ENCODE data around the gene CTDSPL2.

DNA sequence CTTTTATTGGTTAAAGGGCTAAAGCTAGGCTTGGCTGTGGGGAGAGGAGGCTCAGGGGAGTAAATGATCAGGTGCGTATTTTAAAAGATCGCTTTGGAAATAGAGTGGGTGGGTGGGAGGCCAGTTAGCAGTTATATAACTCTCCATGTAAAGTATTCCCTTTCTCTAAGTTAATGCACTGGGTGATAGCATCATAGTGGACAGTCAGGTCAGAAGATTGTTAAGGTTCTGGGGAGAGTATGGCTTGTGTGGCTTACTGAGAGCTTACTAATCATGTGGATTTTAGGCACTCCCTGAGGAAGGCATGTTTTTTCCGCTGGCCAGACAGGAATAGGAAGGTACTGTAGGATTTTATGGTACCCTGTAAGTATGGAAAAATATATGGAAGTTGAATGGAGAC, 103.2 kb downstream of the CTDSPL2 start:
- TF ChIP-seq CTCF (IDR thresholded peaks at IDR 0.05 in 4 of 5, conservative IDR thresholded peaks at IDR 0.05 in 1 of 5) (no peak), POLR2A (IDR thresholded peaks at IDR 0.05) (no peak)
